ENCODE results near the gene GALNT1.

Gene GALNT1

DNA sequence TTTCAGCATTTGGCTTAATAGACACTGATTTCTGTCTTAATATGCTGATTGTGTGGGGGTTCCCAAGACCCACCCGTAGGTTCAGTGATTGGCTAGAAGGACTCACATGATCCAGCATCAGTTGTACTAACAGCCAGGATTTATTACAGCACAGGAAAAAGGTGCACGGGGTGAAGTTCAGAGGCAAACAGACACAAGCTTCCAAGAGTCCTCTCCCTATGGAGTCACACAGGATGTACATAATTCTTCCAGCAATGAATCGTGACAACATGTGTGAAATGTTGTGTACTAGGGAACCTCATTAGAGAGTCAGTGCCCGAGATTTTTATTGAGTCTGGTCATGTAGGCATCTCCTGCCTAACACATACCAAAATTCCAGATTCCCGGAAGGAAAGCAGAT lies 52.8 kb downstream of the GALNT1 start:
- no peaks in the 10 kb centered on the region for H3K36me3 ChIP-seq (ENCODE audit: control insufficient read depth, insufficient read depth, low read length)
- DNase-seq (ENCODE audit: low read depth, low spot score) = no peak
- no peaks in the 10 kb centered on the region for H3K9me3 ChIP-seq (ENCODE audit: control insufficient read depth, insufficient read depth, low read length)
- H3K27ac ChIP-seq (ENCODE audit: low read length) = no peak overlapping the region
- no peaks in the 10 kb centered on the region for H3K4me1 ChIP-seq (ENCODE audit: control insufficient read depth, insufficient read depth, low read length)
- no CpG with 5 or more reads among the region's 5 CpGs for WGBS (ENCODE audit: insufficient coverage, insufficient read length)
- no peaks in the 10 kb centered on the region for H3K27me3 ChIP-seq (ENCODE audit: control insufficient read depth, insufficient read depth, low read length)
- no peak overlapping the region for H3K4me3 ChIP-seq (ENCODE audit: low read length)

GRCh38 chr18:35635170-35635569 lies 53.6 kb downstream of the GALNT1 start:
- no peak overlapping the region for H3K27ac ChIP-seq (ENCODE audit: low read length)
- no peaks in the 10 kb centered on the region for H3K27me3 ChIP-seq (ENCODE audit: control insufficient read depth, insufficient read depth, low read length)
- WGBS (ENCODE audit: insufficient coverage, insufficient read length) = no CpG with 5 or more reads among the region's 1 CpG
- no peaks in the 10 kb centered on the region for H3K9me3 ChIP-seq (ENCODE audit: control insufficient read depth, insufficient read depth, low read length)
- H3K4me1 ChIP-seq (ENCODE audit: control insufficient read depth, insufficient read depth, low read length) = no peaks in the 10 kb centered on the region
- H3K36me3 ChIP-seq (ENCODE audit: control insufficient read depth, insufficient read depth, low read length) = no peaks in the 10 kb centered on the region
- no peak for DNase-seq (ENCODE audit: low read depth, low spot score)
- no peak overlapping the region for H3K4me3 ChIP-seq (ENCODE audit: low read length)

GRCh38 chr18:35637227-35637626 lies 55.7 kb downstream of the GALNT1 start:
- no peak for DNase-seq (ENCODE audit: low read depth, low spot score)
- Histone ChIP-seq H3K27me3 (ENCODE audit: control insufficient read depth, insufficient read depth, low read length) (no peaks in the 10 kb centered on the region), H3K27ac (ENCODE audit: low read length) (no peak overlapping the region), H3K36me3 (ENCODE audit: control insufficient read depth, insufficient read depth, low read length) (no peaks in the 10 kb centered on the region), H3K9me3 (ENCODE audit: control insufficient read depth, insufficient read depth, low read length) (no peaks in the 10 kb centered on the region), H3K4me1 (ENCODE audit: control insufficient read depth, insufficient read depth, low read length) (no peaks in the 10 kb centered on the region), H3K4me3 (ENCODE audit: low read length) (no peak overlapping the region)
- no CpG with 5 or more reads among the region's 5 CpGs for WGBS (ENCODE audit: insufficient coverage, insufficient read length)

DNA sequence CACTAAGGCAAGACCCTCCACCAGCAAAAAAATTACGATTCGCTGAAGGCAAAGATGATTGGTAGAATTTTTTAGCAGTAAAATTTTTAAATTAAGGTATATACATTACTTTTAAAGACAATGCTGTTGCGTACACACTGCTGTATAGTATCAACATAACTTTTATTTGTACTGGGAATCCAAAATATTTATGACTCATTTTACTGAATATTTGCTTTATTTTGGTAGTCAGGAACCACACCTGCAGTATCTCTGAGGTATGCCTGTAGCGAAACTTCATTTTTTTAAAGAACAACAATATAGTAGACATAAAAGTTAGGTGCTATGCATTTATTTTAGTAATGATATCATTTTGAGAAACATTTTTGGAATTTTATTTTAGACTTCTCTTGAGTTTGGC lies 57.8 kb downstream of the GALNT1 start:
- H3K4me3 ChIP-seq (ENCODE audit: low read length) = no peak overlapping the region
- H3K27ac ChIP-seq (ENCODE audit: low read length) = no peak overlapping the region
- no peak for DNase-seq (ENCODE audit: low read depth, low spot score)

GRCh38 chr18:35641467-35641866 lies 59.9 kb downstream of the GALNT1 start:
- no peak for DNase-seq (ENCODE audit: low read depth, low spot score)
- Histone ChIP-seq H3K27ac (ENCODE audit: low read length) (no peak overlapping the region), H3K36me3 (ENCODE audit: control insufficient read depth, insufficient read depth, low read length) (no peaks in the 10 kb centered on the region), H3K9me3 (ENCODE audit: control insufficient read depth, insufficient read depth, low read length) (no peaks in the 10 kb centered on the region), H3K27me3 (ENCODE audit: control insufficient read depth, insufficient read depth, low read length) (no peaks in the 10 kb centered on the region), H3K4me1 (ENCODE audit: control insufficient read depth, insufficient read depth, low read length) (peaks cover 3% of the 10 kb centered on the region), H3K4me3 (ENCODE audit: low read length) (no peak overlapping the region)
- WGBS (ENCODE audit: insufficient coverage, insufficient read length) = no CpG with 5 or more reads among the region's 4 CpGs

More for the DNA sequence above, 57.8 kb downstream of the GALNT1 start:
- Histone ChIP-seq H3K4me1 (ENCODE audit: control insufficient read depth, insufficient read depth, low read length) (peaks cover 3% of the 10 kb centered on the region), H3K9me3 (ENCODE audit: control insufficient read depth, insufficient read depth, low read length) (no peaks in the 10 kb centered on the region), H3K36me3 (ENCODE audit: control insufficient read depth, insufficient read depth, low read length) (no peaks in the 10 kb centered on the region), H3K27me3 (ENCODE audit: control insufficient read depth, insufficient read depth, low read length) (no peaks in the 10 kb centered on the region)
- WGBS (ENCODE audit: insufficient coverage, insufficient read length) = no CpG with 5 or more reads among the region's 4 CpGs

DNA sequence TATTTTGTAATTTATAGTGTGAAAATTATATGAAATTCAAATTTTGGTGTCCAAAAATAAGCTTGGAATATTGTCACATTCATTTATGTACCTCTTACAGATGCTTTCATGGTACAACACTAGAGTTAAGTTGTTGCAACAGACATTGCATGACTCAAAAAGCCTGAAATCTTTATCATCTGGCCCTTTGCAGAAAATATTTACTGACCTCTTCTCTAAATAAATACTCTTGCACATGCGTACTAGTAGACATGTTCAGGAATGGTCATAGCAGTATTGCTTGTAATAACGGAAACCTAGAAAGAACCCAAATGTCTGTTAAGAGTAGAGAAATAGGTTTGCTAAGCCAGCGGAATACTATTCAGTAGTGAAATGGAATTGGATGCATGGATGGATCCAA lies 60.4 kb downstream of the GALNT1 start:
- Histone ChIP-seq H3K4me3 (ENCODE audit: low read length) (no peak overlapping the region), H3K27ac (ENCODE audit: low read length) (no peak overlapping the region), H3K27me3 (ENCODE audit: control insufficient read depth, insufficient read depth, low read length) (no peaks in the 10 kb centered on the region), H3K36me3 (ENCODE audit: control insufficient read depth, insufficient read depth, low read length) (no peaks in the 10 kb centered on the region), H3K9me3 (ENCODE audit: control insufficient read depth, insufficient read depth, low read length) (no peaks in the 10 kb centered on the region), H3K4me1 (ENCODE audit: control insufficient read depth, insufficient read depth, low read length) (peaks cover 3% of the 10 kb centered on the region)
- WGBS (ENCODE audit: insufficient coverage, insufficient read length) = no CpG with 5 or more reads among the region's 3 CpGs
- DNase-seq (ENCODE audit: low read depth, low spot score) = no peak

- no peak overlapping the region for H3K27ac ChIP-seq (ENCODE audit: low read length)
- H3K36me3 ChIP-seq (ENCODE audit: control insufficient read depth, insufficient read depth, low read length) = no peaks in the 10 kb centered on the region
- no peak overlapping the region for H3K4me3 ChIP-seq (ENCODE audit: low read length)
- no peak for DNase-seq (ENCODE audit: low read depth, low spot score)
- peaks cover 3% of the 10 kb centered on the region for H3K4me1 ChIP-seq (ENCODE audit: control insufficient read depth, insufficient read depth, low read length)
- H3K9me3 ChIP-seq (ENCODE audit: control insufficient read depth, insufficient read depth, low read length) = no peaks in the 10 kb centered on the region
- WGBS (ENCODE audit: insufficient coverage, insufficient read length) = no CpG with 5 or more reads among the region's 4 CpGs
- H3K27me3 ChIP-seq (ENCODE audit: control insufficient read depth, insufficient read depth, low read length) = no peaks in the 10 kb centered on the region
Observed at GRCh38 chr18:35642802-35643201, 61.3 kb downstream of the GALNT1 start.

GRCh38 chr18:35646449-35646848 lies 64.9 kb downstream of the GALNT1 start:
- Histone ChIP-seq H3K27ac (ENCODE audit: low read length) (no peak overlapping the region), H3K36me3 (ENCODE audit: control insufficient read depth, insufficient read depth, low read length) (no peaks in the 10 kb centered on the region), H3K4me3 (ENCODE audit: low read length) (no peak overlapping the region), H3K9me3 (ENCODE audit: control insufficient read depth, insufficient read depth, low read length) (no peaks in the 10 kb centered on the region; the same call in 1 of the 2 replicates), H3K27me3 (ENCODE audit: control insufficient read depth, insufficient read depth, low read length) (no peaks in the 10 kb centered on the region), H3K4me1 (ENCODE audit: control insufficient read depth, insufficient read depth, low read length) (peaks cover 3% of the 10 kb centered on the region)
- no peak for DNase-seq (ENCODE audit: low read depth, low spot score)

GRCh38 chr18:35653392-35654135 lies 72.0 kb downstream of the GALNT1 start:
- no peak overlapping the region for H3K4me3 ChIP-seq (ENCODE audit: low read length)
- DNase-seq (ENCODE audit: low read depth, low spot score) = no peak
- 0 out of 2 replicates have a peak, but pooled peaks cover 2% of the 10 kb centered on the region for H3K4me1 ChIP-seq (ENCODE audit: control insufficient read depth, insufficient read depth, low read length)
- H3K27me3 ChIP-seq (ENCODE audit: control insufficient read depth, insufficient read depth, low read length) = no peaks in the 10 kb centered on the region
- WGBS (ENCODE audit: insufficient coverage, insufficient read length) = no CpG with 5 or more reads among the region's 4 CpGs
- H3K9me3 ChIP-seq (ENCODE audit: control insufficient read depth, insufficient read depth, low read length) = no peaks in the 10 kb centered on the region; the same call in 1 of the 2 replicates
- no peaks in the 10 kb centered on the region for H3K36me3 ChIP-seq (ENCODE audit: control insufficient read depth, insufficient read depth, low read length)
- no peak overlapping the region for H3K27ac ChIP-seq (ENCODE audit: low read length)

DNA sequence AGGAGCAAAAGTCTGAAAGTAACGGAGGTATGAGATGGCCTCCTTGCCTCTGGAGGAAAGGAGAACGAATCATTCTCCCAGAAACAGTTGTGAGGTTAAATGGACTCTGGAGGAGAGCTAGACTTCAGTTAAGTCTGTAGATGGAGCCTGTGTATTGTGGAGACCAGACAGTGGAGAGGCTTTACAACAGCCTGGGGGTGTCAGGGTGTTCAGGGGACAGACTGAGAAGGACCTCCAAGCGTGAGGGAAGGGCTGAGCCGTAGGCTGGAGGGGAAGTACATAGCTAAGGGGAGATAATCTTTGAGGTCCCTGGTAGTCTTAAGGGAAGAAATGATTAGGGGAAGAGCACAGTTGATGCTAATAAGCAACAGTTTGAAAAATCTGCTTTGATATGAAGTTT lies 76.6 kb downstream of the GALNT1 start:
- H3K4me1 ChIP-seq (ENCODE audit: control insufficient read depth, insufficient read depth, low read length) = peaks cover 4% of the 10 kb centered on the region
- no peaks in the 10 kb centered on the region for H3K36me3 ChIP-seq (ENCODE audit: control insufficient read depth, insufficient read depth, low read length)
- no peak overlapping the region for H3K27ac ChIP-seq (ENCODE audit: low read length)
- H3K9me3 ChIP-seq (ENCODE audit: control insufficient read depth, insufficient read depth, low read length) = no peaks in the 10 kb centered on the region
- no peak overlapping the region for H3K4me3 ChIP-seq (ENCODE audit: low read length)
- no peak for DNase-seq (ENCODE audit: low read depth, low spot score)
- WGBS (ENCODE audit: insufficient coverage, insufficient read length) = no CpG with 5 or more reads among the region's 4 CpGs
- H3K27me3 ChIP-seq (ENCODE audit: control insufficient read depth, insufficient read depth, low read length) = no peaks in the 10 kb centered on the region

DNA sequence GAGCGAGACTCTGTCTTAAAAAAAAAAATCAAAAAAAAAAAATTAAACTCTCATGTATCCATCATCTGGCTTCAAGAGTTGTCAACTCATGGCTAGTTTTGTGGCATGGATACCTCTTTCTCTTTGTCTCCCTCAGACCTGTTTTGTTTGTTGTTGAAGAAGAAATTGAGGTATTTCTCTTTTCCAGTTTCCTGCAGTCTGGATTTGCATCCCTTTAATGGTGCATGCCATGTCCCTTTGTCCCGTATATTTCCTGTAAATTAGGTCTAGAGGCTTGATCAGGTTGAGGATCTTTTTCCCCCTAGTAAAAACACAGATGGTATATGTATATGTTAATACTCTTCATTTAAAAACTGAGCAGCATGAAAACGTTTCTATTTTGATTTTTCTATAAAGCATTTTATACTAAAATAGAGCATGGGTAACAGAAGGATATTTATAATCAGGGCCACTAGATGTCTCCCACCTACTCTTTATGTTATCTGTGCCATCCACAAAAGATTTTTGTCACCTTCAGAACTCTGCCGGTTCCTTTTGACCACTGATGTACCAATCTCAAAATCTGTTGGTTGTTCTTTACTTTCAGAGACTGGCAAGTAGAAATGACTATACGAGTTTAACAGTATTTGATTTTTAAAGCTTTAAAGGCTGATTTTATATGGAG lies 80.1 kb downstream of the GALNT1 start:
- DNase-seq (ENCODE audit: low read depth, low spot score) = no peak
- Histone ChIP-seq H3K4me3 (ENCODE audit: low read length) (no peak overlapping the region), H3K9me3 (ENCODE audit: control insufficient read depth, insufficient read depth, low read length) (no peaks in the 10 kb centered on the region), H3K36me3 (ENCODE audit: control insufficient read depth, insufficient read depth, low read length) (no peaks in the 10 kb centered on the region), H3K4me1 (ENCODE audit: control insufficient read depth, insufficient read depth, low read length) (peaks cover 5% of the 10 kb centered on the region), H3K27me3 (ENCODE audit: control insufficient read depth, insufficient read depth, low read length) (no peaks in the 10 kb centered on the region), H3K27ac (ENCODE audit: low read length) (no peak overlapping the region)
- no CpG with 5 or more reads among the region's 5 CpGs for WGBS (ENCODE audit: insufficient coverage, insufficient read length)
